HG03108 (cell line): Measurements from ENCODE around the gene CREBZF.

Experiments used
- ATAC-seq: cut with Tn5 transposase; IDR thresholded peaks from one replicate; pipeline ENCODE4 v1.9.1; 2021; ENCODE audit warnings: moderate library complexity; ENCODE audit not compliant: unreplicated experiment

CREBZF gene, protein sequence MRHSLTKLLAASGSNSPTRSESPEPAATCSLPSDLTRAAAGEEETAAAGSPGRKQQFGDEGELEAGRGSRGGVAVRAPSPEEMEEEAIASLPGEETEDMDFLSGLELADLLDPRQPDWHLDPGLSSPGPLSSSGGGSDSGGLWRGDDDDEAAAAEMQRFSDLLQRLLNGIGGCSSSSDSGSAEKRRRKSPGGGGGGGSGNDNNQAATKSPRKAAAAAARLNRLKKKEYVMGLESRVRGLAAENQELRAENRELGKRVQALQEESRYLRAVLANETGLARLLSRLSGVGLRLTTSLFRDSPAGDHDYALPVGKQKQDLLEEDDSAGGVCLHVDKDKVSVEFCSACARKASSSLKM

DNA sequence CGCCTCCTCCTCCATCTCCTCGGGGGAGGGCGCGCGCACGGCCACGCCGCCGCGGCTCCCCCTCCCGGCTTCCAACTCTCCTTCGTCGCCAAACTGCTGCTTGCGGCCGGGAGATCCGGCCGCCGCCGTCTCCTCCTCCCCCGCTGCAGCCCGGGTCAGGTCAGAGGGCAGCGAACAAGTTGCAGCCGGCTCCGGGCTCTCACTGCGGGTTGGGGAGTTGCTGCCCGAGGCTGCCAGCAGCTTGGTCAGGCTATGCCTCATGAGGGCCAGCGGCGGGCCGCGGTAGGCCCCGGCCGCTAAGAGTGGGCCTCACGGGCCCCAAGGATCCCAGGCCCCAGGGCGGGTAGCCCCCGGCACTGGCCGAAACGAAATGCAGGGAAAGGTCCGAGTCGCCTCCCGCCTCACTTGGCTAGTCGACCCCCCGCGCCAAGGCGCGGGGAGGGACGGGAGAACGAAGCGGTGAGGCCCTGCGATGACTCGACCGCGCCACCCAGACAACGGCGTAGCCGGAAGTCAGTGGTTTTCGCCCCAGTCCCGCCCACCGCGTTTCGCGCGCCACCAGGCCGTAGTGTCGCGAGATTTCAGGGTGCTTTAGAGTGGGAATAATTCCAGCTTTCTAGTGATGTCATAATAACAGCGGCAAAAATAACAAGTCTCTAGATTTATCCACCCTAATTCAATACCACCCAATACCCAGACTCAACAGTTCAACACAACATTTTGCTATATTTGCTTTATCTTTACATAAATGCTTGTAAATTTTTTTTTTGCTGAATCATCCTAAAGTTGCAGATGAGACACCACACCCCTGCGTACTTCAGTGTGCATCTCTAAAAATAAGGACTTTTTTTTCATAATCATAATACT, at the start of gene CREBZF:
Gene CREBZF (minus strand): TSS at position 515 of the 867 bp plus-strand sequence. CDS start 254 bp downstream, at position 261.
- peak; percentile 90 for ATAC-seq

DNA sequence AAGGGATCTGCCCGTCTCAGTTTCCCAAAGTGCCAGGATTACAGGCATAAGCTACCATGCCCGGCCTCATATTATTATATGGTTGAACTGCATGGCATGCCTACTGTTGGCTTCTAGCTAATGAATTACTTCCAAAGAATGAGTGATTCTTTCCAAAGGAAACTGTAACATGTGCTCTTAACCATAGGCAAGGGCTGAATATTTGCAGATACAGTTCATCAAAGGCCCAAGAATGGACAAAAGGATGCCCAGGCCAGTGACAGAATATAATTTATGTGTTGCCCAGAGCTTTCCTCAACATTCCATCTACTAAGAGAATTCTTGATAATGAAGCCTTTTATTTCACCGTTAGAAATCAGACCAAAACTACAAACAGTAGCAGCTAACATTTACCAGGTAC, 48.0 kb upstream of the CREBZF start:
- no peak for ATAC-seq

DNA sequence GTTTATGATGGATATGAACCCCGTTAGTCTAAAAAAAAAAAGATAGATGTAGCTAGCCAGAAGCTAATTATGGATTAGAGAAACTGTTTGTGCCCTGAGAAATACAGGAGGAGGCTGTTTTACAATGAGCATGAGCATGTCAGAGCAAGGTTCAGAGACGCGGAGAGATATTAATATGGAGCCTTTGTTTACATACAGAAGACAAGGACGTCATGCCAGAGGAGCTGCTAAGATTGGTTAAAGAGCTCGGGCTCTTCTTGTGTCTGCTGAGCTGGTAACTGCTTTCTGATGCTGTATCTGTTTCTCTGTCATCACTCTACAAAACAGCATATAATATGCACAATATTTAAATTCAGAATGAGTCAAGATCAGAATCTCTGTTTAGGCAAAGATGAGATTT, 46.0 kb upstream of the CREBZF start:
- no peak for ATAC-seq

DNA sequence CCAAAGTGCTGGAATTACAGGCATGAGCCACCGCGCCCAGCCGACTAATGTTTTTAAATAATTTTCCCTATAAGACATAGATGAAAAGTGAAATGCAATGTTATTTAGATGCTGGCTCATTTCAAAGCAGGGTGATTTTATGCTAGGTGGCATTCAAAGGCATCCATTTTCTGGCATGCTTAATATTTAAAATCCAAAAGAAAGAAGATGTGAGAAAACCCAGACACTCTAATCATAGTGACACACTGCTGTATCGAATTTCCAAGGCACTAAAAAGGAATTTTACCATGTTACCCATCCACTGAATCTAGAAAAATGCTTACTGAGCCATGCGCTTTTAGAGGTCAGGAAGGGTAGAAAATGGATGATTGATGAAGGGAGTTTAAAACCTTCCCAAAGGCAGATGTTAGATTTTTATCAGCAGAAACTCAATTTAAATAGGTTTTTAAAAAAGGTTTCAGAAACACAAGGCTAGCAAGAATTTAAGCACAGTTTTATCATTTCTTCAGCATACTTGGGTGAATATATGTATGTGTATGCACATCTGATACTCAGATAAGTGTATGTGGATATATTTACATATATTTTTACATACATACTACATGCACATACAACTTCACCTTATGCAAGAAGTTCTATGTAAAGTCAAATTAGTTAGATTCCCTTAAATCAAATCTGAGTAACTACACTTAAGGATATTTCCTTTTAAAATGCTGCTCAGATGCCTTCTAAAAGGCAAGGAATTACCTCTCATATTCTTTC, 45.2 kb upstream of the CREBZF start:
- ATAC-seq, result no peak

DNA sequence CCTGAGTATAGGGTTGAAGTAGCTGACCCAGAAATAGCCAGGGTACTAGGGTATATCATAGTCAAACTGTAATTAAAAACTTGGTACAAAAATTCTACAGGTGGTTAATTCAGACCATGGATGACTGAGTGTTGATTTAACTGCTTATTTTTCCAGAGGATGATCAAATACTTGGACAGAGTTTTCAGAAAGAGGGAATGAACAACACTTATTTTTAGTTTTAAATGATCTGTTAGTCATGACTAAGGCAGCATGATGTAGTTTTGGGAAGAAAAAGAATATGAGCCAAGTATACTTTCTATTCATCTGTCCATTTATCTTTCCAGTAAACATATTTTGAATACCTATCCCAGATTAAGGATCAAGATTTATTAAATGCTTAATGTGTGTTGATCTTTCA, 40.9 kb upstream of the CREBZF start:
- ATAC-seq, result no peak

DNA sequence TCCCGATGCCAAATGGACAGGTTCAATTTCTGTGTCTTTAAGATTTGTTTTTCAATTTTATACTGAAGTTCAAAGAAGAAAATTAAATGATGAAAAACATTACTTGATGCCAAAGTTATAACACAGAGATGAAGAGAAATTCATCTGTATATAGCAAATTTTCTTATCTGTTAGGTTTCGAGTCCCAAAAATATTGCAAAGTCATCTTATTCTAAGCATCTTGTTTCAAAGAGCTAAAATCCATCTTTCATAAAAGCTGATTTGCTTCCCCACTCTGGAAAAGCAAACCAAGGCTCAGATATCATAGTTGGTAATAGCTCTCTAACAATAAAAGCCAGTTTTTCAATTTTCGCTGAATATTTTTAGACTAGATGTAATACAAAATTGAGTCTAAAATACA, 40.0 kb upstream of the CREBZF start:
- ATAC-seq, result no peak

DNA sequence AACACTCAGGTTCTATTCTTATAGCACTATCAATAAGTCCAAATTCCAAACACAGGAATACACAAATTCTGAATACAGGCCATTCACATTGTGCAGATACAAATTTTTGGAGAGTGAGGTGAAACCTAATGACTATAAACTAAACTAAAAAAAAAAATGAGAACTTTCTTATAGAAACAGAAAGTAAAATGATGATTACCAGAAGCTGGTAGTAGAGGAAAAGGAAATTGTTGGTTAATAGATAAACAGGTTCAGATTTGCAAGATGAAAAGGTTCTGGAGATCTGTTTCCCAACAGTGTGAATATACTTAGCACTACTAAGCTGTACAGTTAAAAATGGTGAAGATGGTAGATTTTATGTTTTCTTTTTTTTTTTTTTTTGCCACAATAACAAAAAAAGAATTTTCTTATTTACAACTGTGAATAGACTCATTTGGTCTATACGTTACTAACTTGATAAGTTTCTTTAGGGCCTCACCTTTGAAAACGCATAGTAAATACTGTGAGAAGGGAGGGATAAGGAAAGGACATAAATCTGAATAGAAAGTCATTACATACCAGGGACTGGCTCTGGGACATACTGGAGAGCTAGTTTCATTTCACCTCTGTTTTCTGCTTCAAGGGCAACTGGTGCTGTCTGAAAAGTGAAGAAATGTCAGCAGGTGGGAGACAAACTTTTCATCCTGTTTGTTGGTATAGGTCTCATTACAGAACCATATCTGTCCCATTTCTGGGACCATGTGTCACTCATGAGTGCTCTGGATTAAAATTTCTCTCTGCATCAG, 35.2 kb upstream of the CREBZF start:
- ATAC-seq, result peak; percentile 92

DNA sequence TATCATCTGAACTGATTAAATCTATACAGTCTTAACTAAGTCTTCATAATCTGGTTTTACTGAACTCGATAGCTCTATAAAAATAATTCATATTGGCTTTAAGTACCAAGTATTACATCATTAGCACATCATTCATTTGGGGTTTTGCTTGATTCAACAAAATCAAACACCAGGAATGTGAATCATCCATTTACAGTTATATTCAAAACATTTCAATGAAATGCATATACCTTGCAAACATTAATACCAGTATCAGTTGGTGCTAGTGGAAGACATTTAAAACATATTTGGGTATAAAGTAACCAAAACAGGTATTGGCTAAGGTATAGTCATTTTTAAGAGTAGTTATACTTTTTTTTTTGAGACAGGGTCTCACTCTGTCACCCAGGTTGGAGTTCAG, 33.3 kb upstream of the CREBZF start:
- ATAC-seq, result no peak

DNA sequence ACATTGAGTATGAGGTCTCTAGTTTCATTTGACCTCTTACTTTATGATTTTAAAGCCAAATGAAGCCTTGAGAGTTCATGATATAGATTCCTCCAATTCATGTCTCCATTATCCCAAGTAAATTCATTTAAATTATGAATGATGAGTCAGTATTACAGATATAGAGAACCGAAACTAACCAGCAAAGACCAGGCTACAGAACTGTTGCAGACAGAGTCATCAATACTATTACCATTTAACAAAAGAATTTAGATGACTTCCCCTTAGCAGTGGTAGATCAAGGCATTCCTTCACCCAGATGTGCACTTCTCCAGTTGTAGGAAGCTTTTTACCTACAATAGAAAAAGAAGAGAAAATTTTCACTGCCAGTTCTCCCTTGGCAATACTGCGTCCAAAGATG, 32.8 kb upstream of the CREBZF start:
- ATAC-seq, result no peak

DNA sequence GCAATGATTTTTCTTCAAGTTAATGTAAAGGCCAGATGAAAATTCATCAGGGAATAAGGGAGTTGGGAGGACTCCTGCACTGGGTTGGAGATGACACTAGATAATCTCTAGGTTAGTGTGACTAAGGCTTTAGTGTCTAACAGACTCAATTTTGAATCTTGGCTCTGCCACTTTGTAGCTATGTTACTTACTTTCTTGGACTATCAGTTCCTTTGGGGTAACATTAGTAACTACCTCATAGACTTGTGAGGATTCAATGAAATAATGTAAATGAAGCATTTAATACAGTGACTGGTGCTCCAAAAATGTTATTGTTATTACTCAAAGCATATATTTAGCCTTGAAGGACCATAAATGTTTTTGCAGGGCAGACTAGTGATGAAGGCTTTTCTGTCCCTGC, 30.6 kb upstream of the CREBZF start:
- no peak for ATAC-seq

DNA sequence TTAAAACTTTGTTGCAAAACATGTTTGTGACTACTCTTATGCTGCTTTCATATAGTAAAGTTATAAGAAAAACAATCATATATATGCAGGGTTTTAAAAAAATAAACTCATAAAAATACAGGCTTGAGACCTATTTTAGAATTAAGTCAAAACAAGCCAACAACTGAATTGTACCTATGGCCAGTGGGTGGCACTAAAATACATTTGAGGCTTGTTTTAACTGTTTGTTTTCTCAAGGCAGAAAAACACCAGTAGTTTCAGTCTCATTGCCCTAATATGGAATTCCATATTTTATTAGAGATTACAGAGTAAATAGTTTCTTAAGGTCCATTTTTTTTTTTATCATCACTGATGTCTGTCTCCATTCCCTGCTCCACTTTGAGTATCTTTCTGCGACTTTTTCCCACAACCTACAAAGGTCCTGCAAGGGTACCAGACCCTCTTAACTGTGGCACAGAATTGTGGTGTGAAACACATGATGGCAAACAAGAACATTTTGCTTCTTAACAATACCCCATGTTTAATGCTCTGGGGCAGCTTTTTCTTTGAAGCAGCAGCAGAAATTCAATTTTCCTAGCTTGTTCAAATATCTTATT, 29.6 kb upstream of the CREBZF start:
- no peak for ATAC-seq

DNA sequence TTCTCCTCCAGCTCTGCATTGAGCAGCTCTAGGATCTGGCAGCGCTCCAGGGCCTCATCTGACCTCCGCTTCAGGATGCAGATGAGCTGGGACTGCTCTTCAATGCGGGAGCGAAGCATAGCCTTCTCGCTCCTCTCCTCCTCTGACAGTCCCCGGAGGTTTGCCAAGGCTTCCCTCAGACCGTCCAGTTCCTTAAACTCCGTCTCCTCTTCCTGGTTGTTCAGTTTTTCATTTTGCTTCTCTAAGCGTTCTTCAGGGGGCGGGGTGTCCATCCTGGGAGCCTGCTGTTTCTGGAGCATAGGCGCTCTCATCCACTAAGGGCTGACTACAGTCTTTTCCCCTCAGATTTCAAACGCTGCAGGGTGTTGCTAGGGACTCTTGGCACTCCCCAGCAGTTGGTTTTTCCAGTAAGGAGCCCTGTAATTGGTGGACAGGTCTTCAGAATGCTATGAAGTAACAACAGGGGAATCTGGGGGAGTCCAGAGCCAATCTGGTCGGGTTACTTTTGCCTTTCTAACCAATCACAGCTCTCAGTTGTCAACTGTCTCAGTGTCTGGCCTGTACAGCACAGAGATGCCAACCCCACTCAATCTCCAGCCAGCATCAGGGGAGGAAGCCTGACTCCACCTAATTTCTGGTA, 21.0 kb upstream of the CREBZF start, which contains the start of gene CCDC89:
Gene CCDC89 (minus strand): TSS at position 376 of the 640 bp plus-strand sequence. CDS start 65 bp downstream, at position 311.
- no peak for ATAC-seq

DNA sequence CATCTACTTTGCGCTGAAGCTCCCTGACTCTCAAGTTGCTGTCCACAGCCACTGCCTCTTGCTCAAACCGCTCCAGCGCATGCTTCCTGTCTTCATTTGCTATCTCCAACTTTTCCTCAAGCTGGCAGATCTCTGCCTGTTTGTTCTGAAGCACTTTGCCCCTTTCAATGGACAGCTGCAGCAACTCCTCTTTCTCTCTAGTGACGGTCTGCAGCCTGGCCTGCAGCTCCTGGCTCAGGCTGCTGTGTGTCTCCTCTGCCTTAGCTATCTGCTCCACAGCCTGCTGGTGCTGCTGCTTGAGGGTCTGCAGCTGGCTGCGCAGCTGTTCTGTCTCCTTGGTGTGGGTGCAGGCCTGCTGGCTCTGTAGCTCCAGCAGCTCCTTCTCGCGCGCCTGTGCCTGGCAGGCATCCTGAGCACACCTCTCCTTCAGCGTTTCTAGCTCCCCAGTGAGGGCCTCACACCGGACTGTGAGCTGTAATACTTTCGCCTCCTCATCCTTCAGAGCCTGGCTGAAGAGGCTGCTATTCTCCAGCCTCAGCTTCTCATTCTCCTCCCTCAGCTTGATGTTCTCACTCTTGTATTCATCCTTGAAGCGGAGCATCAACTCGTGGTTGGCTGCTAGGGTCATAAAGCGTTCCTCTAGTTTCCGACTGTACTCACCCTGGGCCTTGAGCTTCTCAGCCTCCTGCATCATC, 20.3 kb upstream of the CREBZF start:
- ATAC-seq, result no peak

DNA sequence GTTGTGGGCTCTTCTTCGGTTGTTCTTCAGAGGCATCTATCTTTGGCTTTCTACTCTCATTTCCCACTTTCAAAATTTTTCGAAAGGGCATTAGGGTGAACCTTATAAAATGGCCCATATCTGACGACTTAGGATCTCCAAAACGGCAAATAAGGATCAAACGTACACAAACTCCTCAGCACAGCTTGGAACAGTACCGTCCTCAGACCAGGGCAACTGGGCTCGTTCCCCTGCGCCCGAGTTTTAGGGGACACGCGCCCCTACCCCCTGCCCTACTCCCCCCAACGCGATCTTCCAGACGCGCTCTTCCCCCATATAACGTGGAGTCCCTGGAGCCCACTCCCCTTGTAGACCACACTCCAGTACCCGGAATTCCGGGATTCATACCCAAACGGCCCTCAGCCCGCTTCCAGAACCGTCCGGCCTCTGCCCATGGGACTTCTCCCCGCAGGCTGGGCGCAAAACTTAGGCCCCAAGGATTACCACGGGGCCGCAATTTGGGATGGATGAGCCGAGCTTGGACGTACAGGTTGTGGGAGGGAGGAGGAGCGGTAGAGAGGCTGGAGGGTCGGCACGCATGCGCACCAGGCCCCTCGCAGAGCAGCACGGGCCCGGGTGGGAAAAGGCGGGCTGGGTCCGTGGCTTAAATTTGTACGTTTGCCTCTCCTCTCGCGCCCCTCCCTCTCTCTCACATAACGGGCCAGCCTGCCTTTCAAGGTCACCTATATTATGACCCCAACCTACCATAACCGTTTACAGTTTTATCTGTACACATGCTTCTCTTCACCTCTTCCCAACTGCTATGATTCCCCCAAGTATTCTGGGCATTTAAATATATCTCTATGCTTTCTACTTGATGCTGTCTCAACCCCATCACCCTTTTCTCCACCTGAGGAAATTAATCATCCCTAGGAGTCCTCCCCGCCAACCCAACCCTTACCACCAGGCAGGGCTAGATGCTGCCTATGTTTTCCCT, 17.7 kb upstream of the CREBZF start:
- ATAC-seq, result peak; percentile 69

DNA sequence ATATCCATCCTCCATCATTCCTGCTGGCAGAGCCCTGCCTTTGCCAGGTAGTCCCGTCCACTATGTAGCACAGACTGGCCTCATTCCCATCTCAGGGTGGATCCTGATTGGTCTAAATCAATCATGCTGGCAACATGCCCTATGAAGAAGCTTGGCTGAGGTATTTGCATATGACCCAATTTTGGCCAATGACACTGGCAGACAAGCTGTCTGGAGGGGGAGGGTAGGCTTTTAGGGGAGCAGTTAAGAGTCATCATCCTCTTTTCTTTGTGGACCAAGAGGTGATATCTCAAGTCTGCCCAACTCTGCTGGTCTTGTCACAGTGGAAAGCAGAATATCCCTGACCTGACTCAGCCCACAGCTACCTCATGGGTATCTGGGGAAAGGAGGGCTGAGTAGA, 16.0 kb upstream of the CREBZF start:
- no peak for ATAC-seq

DNA sequence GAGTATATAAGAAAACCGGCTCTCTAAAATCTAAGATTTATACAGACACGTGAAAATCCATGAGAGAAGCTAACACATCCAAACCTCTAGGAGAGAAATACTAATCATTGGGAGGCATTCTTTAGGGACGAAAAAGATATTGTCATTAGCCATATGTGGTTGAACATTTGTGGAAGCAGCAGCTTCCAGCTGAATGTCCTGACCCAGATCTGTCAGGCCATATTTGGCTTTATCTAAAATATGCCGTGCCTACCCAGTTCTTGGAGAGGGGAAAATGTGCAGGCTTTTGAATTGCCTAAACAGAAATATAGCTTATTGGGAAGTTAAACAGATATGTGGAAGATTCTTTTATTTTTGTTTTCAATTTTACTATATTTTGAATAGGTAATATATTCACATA, 14.6 kb upstream of the CREBZF start:
- no peak for ATAC-seq

DNA sequence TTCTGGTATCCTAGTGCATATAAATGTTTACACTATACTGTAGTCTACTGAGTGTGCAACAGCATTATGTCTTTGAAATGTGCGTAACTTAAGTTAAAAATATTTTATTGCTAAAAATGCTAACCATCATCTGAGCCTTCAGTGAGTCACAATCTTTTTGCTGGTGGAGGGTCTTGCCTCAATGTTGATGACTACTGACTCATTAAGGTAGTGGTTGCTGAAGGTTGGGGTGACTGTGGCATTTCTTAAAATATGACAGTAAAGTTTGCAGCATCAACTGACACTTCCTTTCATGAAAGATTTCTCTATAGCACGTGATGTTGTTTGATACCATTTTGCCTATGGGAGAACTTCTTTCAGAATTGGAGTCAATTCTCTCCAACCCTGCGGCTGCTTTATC, 8.5 kb upstream of the CREBZF start:
- ATAC-seq, result no peak
